ENCODE results near the gene DENND5B.
"Not testable (repeated sequence)": the region's sequence is repeated elsewhere in the genome, so short reads cannot be mapped to it uniquely, and the experiment has no call there.

DENND5B gene

DNA sequence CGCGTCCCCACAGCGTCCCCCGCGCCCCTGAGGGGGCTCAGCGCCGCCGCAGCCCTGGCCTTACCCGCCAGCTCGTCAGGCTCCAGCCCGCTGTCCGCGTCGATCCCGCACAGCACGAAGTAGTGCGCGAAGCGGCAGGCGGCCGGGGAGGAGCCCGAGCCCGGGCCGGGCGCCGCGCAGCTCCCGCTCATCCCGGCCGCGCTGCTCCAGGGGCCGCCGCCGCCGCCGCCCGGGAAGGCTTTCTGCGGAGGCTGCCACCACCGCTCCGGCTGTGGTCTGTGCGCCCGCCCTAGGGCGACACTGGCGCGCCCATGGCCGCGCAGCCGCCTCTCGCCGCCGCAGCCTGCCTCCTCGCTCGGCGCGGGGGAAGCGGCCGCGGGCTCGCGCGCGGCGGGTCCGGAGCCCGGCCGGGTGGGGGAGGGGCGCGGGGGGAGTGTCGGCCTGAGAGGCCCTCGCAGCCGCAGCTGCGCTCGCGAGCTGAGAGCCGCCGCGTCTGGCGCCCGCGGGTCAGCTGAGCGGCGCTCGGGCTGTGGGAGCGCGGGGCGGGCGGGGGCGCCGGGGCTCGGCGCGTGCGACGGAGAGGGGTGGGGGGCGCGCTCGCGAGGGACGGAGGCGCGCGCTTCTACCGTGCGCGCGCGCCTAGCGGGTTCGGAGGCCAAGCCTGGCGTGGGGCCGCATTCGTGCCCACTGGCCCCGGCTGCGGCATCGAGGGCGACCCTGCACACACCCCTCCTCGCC lies at the start of gene DENND5B:
Gene DENND5B (minus strand): TSS at position 495 of the 738 bp plus-strand sequence. CDS start 304 bp downstream, at position 191.
- DNase-seq: no peak

DNA sequence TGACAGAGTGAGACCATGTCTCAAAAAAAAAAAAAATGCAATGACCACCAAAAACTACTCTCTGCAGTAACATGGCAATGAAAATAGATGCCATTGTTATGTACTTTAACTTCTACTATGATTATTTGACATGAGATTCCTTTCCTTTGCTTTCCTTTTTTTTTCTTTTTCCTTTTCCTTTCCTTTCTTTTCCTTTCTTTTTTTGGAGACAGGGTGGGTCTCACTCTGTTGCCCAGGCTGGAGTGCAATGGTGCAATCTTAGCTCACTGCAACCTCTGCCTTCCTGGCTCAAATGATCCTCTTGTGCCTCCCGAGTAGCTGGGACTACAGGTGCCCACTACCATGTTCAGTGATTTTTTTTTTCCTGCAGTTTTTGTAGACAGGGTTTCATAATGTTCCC lies 43.7 kb upstream of the DENND5B start:
- no peak for DNase-seq

DNA sequence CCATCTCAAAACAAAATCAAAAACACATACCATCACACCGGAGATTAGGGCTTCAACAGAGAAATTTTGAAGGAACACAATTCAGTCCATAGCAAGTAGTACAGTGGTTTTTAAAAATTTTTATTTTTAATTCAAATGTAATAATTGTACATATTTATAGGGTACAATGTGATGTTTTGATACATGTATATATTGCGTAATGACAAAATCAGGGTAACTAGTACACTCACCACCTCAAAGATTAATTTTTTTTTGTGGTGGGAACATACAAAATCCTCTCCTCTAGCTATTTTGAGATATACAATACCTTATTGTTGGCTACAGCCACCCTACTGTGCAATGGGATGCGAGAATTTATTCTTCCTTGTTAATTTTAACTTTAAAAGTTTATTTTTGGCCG lies 42.5 kb upstream of the DENND5B start:
- no peak for DNase-seq

DNA sequence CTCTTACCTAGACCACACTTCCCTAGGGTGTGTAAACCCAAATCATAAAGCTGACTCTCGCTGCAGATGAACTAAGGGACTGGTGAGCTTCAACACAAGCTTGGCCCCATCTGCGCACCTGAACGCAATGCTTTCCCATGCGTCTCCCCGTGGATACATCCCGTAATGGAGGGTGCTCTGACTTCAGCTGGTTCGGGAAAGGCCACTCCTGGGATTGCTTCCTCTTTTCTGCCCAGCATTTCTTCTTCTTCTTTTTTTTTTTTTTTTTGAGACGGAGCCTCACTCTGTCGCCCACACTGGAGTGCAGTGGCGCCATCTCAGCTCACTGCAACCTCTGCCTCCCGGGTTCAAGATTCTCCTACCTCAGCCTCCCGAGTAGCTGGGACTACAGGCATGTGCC lies 40.9 kb upstream of the DENND5B start:
- no peak for DNase-seq

DNA sequence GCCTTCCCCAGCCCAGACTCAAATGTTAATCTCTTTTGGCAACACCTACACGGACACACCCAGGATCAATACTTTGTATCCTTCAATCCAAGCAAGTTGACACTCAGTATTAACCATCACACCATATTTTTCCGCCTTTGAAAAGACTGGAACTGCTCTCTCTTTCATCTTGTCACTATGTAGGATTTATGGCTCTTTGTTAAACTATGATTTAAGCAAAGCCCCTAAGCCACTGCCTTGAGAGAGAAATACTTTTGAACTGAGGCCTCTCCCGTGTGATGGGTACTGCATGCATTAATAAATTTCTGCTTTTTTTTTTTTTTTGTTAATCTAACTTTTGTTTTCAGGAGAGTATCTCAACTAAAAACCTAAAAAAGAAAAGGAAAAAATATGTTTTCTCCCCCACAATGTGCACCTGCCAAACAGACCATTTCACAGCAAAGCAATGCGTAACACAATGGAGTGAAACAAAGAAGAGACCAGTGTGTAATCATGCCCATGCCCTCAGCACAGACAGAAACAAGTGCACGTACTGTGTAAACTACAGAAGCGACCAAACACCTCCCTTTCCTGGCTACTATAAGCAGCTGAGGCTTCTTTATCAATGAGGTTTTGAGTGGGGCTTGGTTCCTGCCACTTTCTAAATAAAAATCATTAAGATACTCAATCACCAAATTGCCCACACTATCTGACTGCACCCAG lies 40.2 kb upstream of the DENND5B start:
- no peak for DNase-seq

DNA sequence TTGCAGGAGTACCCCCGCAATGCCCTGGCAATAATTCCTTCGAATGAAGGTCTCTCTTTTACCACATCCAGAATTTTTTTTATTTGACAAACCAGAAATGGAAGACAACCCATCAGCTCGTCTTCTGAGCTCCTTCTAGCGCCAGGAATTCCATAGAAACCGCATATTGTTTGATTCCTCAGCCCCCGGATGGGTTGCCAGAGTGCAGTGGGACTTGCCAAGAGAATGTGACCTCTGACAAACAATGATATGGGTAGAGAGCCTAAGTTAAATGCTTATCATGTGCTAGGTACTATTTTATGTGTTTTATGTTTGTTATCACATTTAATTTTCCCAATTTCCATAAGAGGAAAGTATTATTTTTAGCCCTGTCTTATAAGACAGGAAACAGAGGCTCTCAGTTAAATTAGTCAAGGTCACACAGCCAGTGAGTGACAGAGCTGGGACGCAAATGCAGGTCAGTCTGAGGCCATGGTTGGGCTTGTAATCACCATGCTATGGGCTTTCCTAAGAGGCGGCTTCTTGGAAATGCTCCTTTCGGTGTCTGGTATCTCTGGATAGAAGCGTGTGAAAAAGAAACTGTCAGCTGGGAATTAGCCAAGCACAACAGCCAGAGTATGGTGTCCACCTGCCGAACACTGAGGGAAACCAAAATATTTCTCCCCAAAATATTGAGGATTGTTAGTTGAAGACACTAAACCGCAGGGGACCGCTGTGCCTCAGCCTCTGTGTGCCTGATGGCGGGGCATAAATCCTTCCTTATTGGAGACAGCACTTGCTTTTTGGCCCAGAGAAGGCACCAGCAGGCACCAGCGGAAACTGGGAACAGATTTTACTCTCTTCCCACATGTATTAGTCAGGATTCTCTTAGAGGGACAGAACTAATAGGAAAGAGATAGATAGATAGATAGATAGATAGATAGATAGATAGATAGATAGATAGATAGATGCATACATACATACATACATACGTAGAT lies 39.1 kb upstream of the DENND5B start:
- no peak for DNase-seq

DNA sequence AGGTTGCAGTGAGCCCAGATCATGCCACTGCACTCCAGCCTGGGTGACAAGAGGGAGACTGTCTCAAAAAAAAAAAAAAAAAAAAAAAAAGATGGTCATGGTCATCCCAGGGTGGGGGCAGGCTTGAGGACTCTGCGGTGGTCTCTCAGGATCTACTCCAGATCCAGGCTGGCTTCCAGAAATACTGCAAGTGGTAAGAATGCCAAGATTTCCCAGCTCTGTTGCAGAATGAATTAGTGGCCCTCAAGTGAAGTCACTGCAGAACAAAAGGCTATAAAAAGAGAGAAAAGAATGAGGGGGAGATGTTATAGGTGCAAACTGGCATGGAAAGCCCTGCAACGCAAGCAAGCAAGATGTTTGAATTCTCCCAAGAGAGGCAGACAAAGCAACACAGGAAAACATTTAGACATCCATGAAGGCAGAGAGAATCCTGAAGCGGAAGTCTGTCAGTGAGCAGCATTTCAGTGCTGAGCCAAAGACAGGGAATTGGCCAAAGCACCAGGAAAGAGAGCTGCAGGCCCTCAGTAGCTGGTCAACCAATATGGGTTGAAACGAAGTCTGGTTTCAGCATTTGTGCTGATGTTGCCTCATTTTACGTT lies 36.6 kb upstream of the DENND5B start:
- DNase-seq: no peak

DNA sequence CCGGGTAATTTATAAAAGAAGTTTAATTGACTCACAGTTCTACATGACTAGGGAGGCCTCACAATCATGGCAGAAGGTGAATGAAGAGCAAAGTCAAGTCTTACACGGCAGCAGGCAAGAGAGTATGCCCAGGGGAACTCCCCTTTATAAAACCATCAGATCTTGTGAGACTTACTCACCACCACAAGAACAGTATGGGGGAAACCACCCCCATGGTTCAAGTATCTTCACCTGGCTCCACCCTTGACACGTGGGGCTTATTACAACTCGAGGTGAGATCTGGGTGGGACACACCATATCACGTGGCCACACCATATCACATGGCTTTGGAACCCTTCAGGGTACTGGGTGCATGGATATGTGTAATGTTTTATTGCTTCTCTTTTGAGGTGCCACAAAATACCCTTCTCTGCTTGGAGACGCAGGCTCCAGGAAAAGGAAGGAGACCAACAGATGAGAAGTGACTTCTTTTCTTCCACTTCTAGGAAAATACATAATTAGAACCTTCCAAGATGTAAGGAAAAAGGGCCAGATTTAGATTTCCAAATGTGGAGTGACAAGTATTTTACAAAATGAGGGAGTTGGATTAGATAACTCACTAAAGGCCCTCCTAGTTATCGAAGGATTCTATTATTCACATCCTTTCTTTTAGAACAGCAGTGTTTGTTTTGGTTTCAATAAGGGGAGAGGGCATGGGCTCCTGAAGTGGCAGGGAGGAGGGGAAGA lies 35.5 kb upstream of the DENND5B start:
- no peak for DNase-seq

DNA sequence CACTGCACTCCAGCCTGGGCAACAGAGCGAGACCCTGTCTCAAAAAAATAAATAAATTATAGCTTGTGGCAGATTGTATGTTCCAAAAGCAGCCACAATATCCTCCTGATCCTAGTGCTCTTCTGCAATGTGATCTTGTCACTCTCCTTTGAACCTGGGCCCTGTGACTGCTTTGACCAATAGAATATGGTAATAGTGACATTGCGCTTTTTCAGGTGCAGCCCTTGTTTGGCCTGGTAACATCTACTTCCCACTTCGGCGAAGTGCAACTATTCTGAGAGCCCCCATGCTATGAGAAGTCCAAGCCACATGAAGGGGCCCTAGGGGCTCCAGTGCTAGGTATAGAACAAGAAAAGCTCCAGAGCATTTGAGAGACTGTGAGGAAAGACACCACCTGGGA lies 31.1 kb upstream of the DENND5B start:
- no peak for DNase-seq

DNA sequence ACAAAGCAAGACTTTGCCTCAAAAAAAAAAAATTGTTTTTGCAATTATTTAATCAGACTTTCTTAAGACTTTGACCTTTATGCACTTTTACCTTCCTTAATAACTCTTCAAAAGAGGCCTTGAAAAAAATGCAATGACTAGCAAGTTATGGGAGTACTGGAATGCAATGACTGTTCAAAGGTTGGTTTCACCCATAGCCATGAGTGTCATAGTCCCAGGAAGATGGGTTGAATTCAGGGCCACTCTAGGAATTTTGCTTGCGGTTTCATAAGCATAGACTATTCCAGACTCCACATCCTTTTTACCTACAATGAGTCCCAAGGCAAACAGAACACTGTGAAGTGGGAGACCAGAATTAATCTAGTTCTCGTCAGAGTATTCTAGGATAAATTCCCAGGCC lies 29.4 kb upstream of the DENND5B start:
- DNase-seq: no peak

DNA sequence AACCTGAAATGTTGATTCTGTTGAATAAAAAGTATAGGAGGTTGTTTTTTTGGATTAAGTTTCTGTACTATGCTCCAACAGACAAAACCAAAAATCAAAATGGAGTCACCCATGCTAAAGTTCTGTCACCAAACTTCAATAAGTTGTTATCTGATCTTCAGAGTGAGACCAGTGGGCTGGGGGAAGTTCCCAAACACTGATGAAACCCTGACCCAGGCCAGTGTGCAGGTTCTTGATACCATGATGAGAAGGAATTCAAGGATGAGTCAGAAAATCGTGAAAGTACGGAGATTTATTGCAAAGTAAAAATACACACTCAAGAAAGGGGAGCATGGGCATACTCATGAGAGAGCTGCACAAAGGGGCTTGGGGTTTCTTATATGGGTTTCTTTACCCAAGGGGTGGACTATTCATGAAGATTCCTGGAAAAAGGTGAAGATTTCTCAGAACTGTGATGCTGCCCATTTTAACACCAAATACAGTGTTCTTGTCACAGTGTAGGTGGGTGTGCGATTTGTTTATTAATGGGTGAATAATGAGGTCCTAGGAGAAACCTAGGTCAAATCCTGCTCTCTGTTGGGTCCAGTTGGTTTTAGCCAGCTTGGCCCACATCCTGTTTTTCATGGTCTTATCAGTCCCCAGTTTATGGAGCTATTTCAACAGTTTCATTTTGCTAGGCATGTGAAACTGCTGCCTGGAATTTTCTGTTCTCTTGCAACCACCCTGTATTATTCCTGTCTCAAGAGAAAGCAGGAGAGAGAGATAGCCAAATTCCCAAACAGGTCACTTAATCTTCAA lies 27.5 kb upstream of the DENND5B start:
- no peak for DNase-seq

DNA sequence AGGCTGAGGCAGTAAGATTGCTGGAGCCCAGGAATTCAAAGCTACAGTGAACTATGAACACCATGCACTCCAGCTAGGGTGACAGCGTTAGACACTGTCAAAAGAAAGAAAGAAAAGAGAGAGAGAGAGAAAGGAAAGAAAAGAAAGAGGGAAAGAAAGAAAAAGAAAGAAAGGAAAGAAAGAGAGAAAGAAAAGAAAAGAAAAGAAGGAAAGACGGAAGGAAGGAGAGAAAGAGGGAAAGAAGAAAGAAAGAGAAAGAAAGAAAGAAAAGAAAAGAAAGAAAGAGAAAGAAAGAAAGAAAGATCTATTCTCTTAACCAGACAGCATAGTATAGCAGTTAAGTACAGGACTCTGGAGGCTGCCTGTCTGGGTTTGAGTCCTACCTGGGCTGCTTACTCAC lies 21.9 kb upstream of the DENND5B start:
- no peak for DNase-seq

DNA sequence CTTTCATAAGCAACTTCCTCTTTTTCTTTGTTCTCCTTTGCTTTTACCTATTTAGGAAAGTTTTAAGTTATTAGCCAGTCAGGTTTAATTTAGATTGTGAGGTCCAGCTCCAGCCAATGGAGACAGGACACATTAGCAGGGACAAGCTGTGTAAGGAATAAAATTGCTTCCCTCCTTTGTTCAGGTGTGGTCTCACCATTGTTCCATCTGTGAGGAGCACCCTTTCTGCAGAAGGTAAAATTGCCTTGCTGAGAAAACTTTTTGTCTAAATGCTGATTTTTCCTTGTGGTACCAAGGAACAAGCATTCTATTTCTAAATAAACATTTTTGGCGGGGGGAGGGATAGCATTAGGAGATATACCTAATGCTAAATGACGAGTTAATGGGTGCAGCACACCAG lies 17.4 kb upstream of the DENND5B start:
- DNase-seq: not testable (repeated sequence)

DNA sequence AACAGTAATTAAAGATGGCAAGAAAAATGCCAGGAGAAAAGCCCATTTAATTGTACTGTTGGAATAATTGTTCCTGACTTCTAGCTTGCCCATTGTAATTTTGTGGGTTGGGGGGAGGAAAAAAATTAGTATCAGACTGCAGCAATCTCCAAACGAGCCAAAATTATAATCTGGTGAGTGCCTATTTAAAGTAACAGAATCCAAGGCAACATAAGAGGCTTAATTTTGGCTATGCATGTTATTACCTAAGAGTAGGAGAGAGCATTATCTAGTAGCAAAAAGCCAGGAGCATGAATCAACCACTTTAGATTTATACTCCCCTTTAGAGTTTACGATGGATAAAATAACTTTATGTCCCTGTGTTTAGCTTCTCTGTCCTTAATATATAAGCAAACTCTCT lies 14.6 kb upstream of the DENND5B start:
- no peak for DNase-seq

DNA sequence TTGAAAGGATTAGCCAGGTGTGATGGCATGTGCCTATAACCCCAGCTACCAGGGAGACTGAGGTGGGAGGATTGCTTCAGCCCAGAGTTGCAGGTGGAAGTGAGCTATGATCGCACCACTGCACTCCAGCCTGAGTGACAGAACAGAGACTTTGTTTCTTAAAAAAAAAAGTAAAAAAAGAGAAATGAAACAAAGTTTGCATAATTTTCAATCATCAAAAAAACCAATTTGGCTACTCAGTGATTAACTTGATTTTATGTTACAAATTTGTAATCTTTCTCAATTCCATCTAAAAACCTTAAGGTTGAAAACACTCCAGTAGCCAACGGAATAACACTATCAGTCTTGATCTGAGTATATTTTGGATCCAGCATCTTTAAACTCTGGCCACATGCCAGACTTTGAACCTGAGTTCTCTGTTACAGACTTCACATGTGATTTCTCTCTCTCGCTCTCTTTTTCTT lies 12.6 kb upstream of the DENND5B start:
- no peak for DNase-seq

DNA sequence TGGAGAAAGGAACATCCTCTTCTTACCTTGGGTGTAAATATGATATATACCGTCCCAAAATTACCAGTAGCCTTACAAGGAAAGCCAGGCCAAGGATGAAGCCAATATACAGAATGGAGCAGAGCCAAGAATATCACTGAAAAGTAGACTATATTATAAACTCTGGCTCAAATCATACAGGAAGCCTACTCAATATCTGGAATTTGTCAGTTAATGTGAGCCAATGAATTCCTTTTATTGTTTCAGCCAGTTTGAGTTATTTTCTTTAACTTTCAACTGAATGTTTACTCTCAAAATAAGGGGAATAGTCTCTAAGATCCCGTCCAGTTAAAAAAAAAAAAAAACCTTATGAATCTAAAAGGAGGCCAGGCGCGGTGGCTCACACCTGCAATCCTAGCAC lies 9.8 kb upstream of the DENND5B start:
- no peak for DNase-seq

DNA sequence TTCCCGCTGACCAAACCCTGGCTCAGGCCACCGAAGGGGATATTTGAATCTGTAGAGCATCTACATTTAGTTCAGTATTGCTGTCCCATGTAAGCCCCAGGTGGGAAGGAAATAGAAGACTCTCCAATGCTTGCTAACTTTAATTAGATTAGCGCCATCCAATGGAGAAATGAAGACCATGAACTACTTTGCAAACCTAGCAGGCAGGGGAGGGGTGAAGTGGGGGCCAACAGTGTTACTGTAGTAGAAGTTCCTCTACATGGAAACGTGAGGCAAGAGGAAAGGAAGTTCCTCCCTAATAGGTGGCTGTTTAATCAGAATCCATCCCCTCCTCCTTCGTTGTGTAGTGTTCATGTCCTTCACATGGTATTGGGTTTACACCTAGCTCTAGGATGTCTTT lies 9.3 kb upstream of the DENND5B start:
- no peak for DNase-seq

DNA sequence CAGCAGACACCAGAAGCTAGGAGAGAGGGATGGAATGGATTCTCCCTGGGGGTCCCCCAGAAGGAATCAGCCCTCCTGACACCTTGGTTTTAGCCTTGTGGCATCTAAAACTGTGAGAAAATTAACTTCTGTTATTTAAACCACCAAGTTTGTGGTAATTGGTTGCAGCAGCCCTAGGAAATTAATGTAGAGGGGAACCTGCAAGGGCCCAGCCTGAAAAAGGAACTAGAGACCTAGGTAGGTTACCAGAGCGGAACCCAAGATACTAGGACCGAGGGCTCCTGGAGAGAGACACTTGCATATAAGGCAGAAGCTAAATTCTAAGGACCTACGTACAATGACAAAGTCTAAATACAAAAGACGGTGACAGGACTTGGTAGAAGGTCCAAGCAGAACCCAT lies 8.1 kb upstream of the DENND5B start:
- DNase-seq: no peak

DNA sequence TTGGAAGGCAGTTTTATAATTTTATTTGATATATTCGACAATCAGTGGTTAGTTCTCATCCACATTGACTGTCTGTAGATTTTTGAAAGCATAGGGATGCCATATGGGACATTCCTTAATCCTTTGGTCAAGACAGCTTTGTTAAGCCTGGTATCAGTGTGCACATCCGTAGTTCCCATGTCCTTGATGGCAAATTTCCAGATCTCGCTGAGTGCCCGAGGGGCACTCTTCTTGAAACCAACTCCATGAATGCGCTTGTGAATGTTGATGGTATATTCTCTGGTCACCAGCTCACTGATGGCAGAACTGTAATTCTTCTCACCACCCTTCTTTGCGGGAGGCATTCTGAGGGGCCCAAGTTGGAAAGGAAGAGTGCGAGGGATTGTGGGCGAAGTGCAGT lies 6.1 kb upstream of the DENND5B start:
- DNase-seq: no peak

DNA sequence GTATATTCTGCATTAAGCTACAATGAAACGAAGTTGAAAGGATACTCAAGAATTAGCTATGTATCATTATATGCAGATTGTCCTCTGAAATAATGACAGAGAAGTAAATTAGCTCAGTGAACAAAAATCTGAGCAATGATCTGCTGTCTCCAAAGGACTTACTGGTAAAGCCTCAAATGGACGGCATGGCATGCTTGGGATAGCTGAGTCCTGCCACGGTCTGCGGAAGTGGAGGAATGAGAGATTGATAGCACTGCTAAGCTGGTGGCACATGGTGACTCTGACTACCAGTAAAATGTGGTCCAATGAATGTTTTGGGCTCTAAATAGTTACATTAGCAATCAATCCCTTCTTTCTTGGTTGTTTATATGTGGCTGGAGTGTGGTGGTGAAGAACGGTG lies 3.7 kb upstream of the DENND5B start:
- DNase-seq: no peak

DNA sequence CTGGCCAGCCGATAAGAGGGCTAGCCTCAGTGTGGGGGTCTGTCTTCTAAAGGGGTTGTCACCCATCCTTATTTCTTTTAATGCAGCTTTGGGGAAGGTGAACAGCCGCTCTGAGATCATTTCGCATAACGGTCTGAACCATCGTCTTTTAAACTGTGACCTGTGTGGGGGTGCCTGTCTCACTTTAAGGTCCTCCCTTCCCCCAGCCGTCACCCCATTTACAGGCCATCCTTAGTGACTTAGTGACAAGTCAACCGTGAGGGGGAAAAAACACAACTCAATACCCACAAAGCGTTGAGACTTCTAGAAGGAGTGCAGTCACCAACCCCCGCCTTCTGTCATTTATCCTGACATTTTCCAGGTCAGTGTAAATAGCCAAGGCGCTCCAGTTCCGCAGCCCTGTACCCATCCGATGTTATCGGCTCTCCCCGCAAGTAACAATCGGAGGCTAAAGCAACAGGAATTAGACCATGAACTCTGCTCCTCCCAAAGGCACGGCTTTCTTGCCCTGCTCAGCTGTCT lies 505 bp upstream of the DENND5B start:
- DNase-seq: no peak

All from AML-193 (cell line).